Forelimb muscle (tissue), 1 donor: ENCODE data around the gene PRR15L. TPM values are rescaled to one million over a fixed set of nuclear protein-coding genes. Genes with fewer than 3 reads are reported as not detected.

ENCODE experiments used
- polyA plus RNA-seq: library from polyadenylated mRNA; unstranded; fragments of 120-200 nt; gene quantifications from one replicate; pipeline ENCODE4 v1.2.1, GENCODE V29; 2013; ENCODE audit not compliant: insufficient read length

The PRR15L gene
- polyA plus RNA-seq, 1 donor = 0.11 TPM

Other genes starting within 250 kb of the PRR15L start
- gene TBX21, start 224.6 kb downstream of the PRR15L start, polyA plus RNA-seq = 0.29 TPM
- gene OSBPL7, start 136.1 kb downstream of the PRR15L start, polyA plus RNA-seq = 15.5 TPM
- 59.2 TPM for gene MRPL10, start 126.3 kb downstream of the PRR15L start, polyA plus RNA-seq
- 0.81 TPM for gene LRRC46, start 126.2 kb downstream of the PRR15L start, polyA plus RNA-seq
- 26.0 TPM for gene SCRN2, start 116.6 kb downstream of the PRR15L start, polyA plus RNA-seq
- 1.0 TPM for gene SP6, start 106.7 kb downstream of the PRR15L start, polyA plus RNA-seq
- gene SP2, start 61.6 kb downstream of the PRR15L start, polyA plus RNA-seq = 13.9 TPM
- gene PNPO, start 16.3 kb downstream of the PRR15L start, polyA plus RNA-seq = 9.7 TPM
- 80.2 TPM for gene CDK5RAP3, start 13.2 kb upstream of the PRR15L start, polyA plus RNA-seq
- gene COPZ2, start 79.9 kb upstream of the PRR15L start, polyA plus RNA-seq = 42.6 TPM
- gene NFE2L1, start 90.5 kb upstream of the PRR15L start, polyA plus RNA-seq = 272 TPM
- 68.7 TPM for gene CBX1, start 143.6 kb upstream of the PRR15L start, polyA plus RNA-seq
- 11.2 TPM for gene SNX11, start 149.9 kb upstream of the PRR15L start, polyA plus RNA-seq